Left ventricle myocardium superior (tissue), 1 donor: Measurements from ENCODE around the gene GALNT10. TPM values are rescaled to one million over a fixed set of nuclear protein-coding genes. Genes with fewer than 3 reads are reported as not detected.
A peak's percentile ranks its signal among the peaks of the same experiment; 100 is the strongest.

Experiments
- ATAC-seq: fragments of 200-7000 bp; cut with Tn5 transposase; one replicate; pipeline ENCODE4 v1.9.1; 2020; ENCODE audit warnings: mild to moderate bottlenecking, moderate library complexity
- DNase-seq: peaks from one replicate; pipeline ENCODE4 v3.0.0-alpha.2; 2020
- intact Hi-C: fragments of 100-400 bp; cut with micrococcal nuclease; formaldehyde crosslinking; loops from one replicate; pipeline ENCODE4 v1.11.0; 2022
- total RNA-seq: library from RNA; stranded (reverse); fragmentation: NEBNext Ultra II Directional; extraction: Animal tissue kit (Norgen Biotek cat#: 25700); gene quantifications from one replicate; pipeline ENCODE4 v1.2.1, GENCODE V29; 2021
- donor health status: DM: no; HTN: yes; CAD: no; lungs with severe emphysema.

GALNT10 gene
- total RNA-seq, 1 donor from 2014 or later = 10.9 TPM

GRCh38 chr5:154199263-154199662 is 8.7 kb downstream of the GALNT10 start:
- ATAC-seq (no peak), DNase-seq (no peak)
- intact Hi-C loops = loop anchor here (10.0 kb wide), 1 partner anchor 206 kb away; no protein-coding TSS in a partner anchor

GRCh38 chr5:154199671-154200220 is 9.2 kb downstream of the GALNT10 start:
- intact Hi-C loops = loop anchor here (10.0 kb wide), 1 partner anchor 205 kb away; no protein-coding TSS in a partner anchor
- no peak for DNase-seq
- ATAC-seq = no peak

GRCh38 chr5:154200221-154200620 is 9.7 kb downstream of the GALNT10 start:
- intact Hi-C loops = no loop called here
- DNase-seq (no peak), ATAC-seq (no peak)

GRCh38 chr5:154201108-154201769 is 10.7 kb downstream of the GALNT10 start:
- intact Hi-C loops = no loop called here
- no peak for ATAC-seq
- DNase-seq = no peak

GRCh38 chr5:154202379-154203260 is 12.1 kb downstream of the GALNT10 start:
- ATAC-seq = peak; percentile 62
- DNase-seq = peak; percentile 36
- intact Hi-C loops = no loop called here

GRCh38 chr5:154203798-154204578 is 13.5 kb downstream of the GALNT10 start:
- ATAC-seq (no peak), DNase-seq (no peak)
- intact Hi-C loops = no loop called here

GRCh38 chr5:154205441-154206117 is 15.0 kb downstream of the GALNT10 start:
- intact Hi-C loops = no loop called here

GRCh38 chr5:154206311-154206710 is 15.8 kb downstream of the GALNT10 start:
- no peak for ATAC-seq
- intact Hi-C loops = no loop called here

More at GRCh38 chr5:154205441-154206117, 15.0 kb downstream of the GALNT10 start:
- ATAC-seq (no peak), DNase-seq (no peak)

GRCh38 chr5:154207204-154207603 is 16.7 kb downstream of the GALNT10 start:
- DNase-seq = no peak
- intact Hi-C loops = no loop called here

More at GRCh38 chr5:154206311-154206710, 15.8 kb downstream of the GALNT10 start:
- DNase-seq = no peak

GRCh38 chr5:154209591-154210081 is 19.1 kb downstream of the GALNT10 start:
- intact Hi-C loops = no loop called here
- ATAC-seq = no peak
- DNase-seq = no peak

More at GRCh38 chr5:154207204-154207603, 16.7 kb downstream of the GALNT10 start:
- no peak for ATAC-seq

GRCh38 chr5:154210163-154210562 is 19.6 kb downstream of the GALNT10 start:
- no peak for DNase-seq
- intact Hi-C loops = no loop called here
- no peak for ATAC-seq

GRCh38 chr5:154211641-154212390 is 21.3 kb downstream of the GALNT10 start:
- ATAC-seq (no peak), DNase-seq (no peak)
- intact Hi-C loops = no loop called here

GRCh38 chr5:154213592-154213991 is 23.1 kb downstream of the GALNT10 start:
- ATAC-seq (no peak), DNase-seq (no peak)
- intact Hi-C loops = no loop called here

GRCh38 chr5:154214371-154215106 is 24.0 kb downstream of the GALNT10 start:
- DNase-seq (no peak), ATAC-seq (peak; percentile 49)
- intact Hi-C loops = no loop called here

- ATAC-seq = no peak
- DNase-seq = no peak
- intact Hi-C loops = no loop called here
Observed at GRCh38 chr5:154215571-154216325, 25.2 kb downstream of the GALNT10 start.

GRCh38 chr5:154217462-154217861 is 26.9 kb downstream of the GALNT10 start:
- no peak for ATAC-seq
- intact Hi-C loops = no loop called here

More at GRCh38 chr5:154217462-154217861, 26.9 kb downstream of the GALNT10 start:
- no peak for DNase-seq
